ENCODE data around the gene TRIM61. TPM values are rescaled to one million over a fixed set of nuclear protein-coding genes. Genes with fewer than 3 reads are reported as not detected.
"Not testable (repeated sequence)": the region's sequence is repeated elsewhere in the genome, so short reads cannot be mapped to it uniquely, and the experiment has no call there.

Gene TRIM61
- polyA plus RNA-seq, 1 experiment: 1.0 TPM

DNA sequence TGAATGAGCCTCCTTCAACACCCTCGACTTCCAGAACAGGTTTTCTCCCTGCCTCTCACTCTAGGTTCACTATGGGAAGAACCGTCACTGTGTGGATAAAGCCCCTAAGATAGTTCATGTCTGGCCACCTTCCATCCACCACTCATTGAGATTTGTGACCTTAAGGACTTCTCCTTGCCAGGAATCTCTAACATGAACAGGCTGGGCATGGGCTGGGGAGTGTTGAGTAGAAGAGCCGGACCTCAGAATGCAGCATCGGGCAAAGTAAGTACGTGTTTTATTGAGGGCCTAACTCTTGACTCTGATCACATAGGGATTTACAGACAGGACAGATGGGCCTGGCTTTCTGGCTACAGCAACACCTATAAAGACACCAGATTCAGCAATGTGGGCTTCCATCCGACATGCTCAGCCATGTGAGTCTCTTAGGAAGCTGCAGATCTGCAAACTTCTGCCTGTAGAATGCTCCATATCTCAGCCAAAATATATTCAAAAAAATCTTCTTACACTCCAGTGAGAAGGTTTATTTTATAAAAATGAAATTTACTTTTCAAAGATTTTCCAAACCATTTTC lies 28.0 kb upstream of the TRIM61 start:
- ChIA-PET CTCF (no interaction called here), POLR2A (no interaction called here)
- no peak overlapping the region for H3K4me3 ChIP-seq (ENCODE audit: low read depth, low read length)
- no peaks in the 10 kb centered on the region for H3K36me3 ChIP-seq (ENCODE audit: control insufficient read depth, insufficient read depth, low read length)
- DNase-seq (ENCODE audit: low read depth): no peak
- TF ChIP-seq, protein P1, sequence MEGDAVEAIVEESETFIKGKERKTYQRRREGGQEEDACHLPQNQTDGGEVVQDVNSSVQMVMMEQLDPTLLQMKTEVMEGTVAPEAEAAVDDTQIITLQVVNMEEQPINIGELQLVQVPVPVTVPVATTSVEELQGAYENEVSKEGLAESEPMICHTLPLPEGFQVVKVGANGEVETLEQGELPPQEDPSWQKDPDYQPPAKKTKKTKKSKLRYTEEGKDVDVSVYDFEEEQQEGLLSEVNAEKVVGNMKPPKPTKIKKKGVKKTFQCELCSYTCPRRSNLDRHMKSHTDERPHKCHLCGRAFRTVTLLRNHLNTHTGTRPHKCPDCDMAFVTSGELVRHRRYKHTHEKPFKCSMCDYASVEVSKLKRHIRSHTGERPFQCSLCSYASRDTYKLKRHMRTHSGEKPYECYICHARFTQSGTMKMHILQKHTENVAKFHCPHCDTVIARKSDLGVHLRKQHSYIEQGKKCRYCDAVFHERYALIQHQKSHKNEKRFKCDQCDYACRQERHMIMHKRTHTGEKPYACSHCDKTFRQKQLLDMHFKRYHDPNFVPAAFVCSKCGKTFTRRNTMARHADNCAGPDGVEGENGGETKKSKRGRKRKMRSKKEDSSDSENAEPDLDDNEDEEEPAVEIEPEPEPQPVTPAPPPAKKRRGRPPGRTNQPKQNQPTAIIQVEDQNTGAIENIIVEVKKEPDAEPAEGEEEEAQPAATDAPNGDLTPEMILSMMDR (IDR thresholded peaks at IDR 0.05; ENCODE audit: insufficient read depth, low read depth, low read length): no peak
- H3K27me3 ChIP-seq (ENCODE audit: control insufficient read depth, insufficient read depth, low read length): no peaks in the 10 kb centered on the region; the same call in 1 of the 2 replicates

DNA sequence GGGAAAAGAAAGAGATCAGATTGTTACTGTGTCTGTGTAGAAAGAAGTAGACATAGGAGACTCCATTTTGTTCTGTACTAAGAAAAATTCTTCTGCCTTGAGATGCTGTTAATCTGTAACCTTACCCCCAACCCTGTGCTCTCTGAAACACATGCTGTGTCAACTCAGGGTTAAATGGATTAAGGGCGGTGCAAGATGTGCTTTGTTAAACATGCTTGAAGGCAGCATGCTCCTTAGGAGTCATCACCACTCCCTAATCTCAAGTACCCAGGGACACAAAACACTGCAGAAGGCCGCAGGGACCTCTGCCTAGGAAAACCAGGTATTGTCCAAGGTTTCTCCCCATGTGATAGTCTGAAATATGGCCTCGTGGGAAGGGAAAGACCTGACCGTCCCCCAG lies 24.5 kb upstream of the TRIM61 start:
- CTCF ChIA-PET; POLR2A ChIA-PET; H3K4me3 ChIP-seq (ENCODE audit: low read depth, low read length); H3K36me3 ChIP-seq (ENCODE audit: control insufficient read depth, insufficient read depth, low read length); DNase-seq (ENCODE audit: low read depth); H3K27me3 ChIP-seq (ENCODE audit: control insufficient read depth, insufficient read depth, low read length): not testable (repeated sequence)

DNA sequence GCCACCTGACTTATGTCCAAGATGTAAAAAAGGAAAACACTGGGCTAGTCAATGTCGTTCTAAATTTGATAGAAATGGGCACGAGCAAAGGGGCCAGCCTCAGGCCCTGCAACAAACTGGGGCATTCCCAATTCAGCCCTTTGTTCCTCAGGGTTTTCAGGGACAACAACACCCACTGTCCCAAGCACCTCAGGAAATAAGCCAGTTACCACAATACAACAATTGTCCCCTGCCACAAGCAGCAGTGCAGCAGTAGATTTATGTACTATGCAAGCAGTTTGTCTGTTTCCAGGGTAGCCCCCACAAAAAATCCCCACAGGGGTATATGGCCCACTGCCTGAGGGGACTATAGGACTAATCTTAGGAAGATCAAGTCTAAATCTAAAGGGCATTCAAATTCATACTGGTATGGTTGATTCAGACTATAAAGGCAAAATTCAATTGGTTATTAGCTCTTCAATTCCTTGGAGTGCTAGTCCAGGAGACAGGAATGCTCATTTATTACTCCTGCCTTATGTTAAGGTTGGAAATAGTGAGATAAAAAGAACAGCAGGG lies 21.1 kb upstream of the TRIM61 start:
- H3K4me3 ChIP-seq (ENCODE audit: low read depth, low read length); DNase-seq (ENCODE audit: low read depth); H3K27me3 ChIP-seq (ENCODE audit: control insufficient read depth, insufficient read depth, low read length); CTCF ChIA-PET; POLR2A ChIA-PET; H3K36me3 ChIP-seq (ENCODE audit: control insufficient read depth, insufficient read depth, low read length): not testable (repeated sequence)

DNA sequence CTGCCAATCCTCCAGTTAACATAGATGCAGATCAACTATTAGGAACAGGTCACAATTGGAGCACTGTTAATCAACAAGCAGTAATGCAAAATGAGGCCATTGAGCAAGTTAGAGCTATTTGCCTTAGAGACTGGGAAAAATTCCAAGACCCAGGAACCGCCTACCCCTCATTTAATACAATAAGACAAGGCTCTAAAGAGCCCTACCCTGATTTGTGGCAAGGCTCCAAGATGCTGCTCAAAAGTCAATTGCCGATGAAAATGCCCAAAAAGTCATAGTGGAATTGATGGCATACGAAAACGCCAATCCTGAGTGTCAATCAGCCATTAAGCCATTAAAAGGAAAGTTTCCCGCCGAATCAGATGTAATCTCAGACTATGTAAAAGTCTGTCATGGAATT lies 20.5 kb upstream of the TRIM61 start:
- H3K27me3 ChIP-seq (ENCODE audit: control insufficient read depth, insufficient read depth, low read length): no peaks in the 10 kb centered on the region
- no peak for DNase-seq (ENCODE audit: low read depth)
- H3K4me3 ChIP-seq (ENCODE audit: low read depth, low read length): no peak overlapping the region
- ChIA-PET POLR2A (no interaction called here), CTCF (no interaction called here)
- H3K36me3 ChIP-seq (ENCODE audit: control insufficient read depth, insufficient read depth, low read length): no peaks in the 10 kb centered on the region
- TF ChIP-seq, protein P1 (IDR thresholded peaks at IDR 0.05; ENCODE audit: insufficient read depth, low read depth, low read length): no peak

DNA sequence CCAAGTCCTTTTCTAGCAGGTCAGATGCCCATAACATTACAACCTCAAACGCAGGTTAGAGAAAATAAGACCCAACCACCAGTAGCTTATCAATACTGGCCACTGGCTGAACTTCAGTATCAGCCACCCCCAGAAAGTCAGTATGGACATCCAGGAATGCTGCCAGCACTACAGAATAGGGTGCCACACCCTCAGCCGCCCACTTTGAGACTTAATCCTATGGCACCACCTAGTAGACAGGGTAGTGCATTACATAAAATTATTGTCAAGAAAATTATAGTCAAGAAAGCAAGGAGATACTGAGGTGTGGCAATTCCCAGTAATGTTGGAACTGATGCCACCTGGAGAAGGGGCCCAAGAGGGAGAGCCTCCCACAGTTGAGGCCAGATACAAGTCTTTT lies 19.9 kb upstream of the TRIM61 start:
- POLR2A ChIA-PET: no interaction called here
- no peaks in the 10 kb centered on the region for H3K27me3 ChIP-seq (ENCODE audit: control insufficient read depth, insufficient read depth, low read length)
- no peaks in the 10 kb centered on the region for H3K36me3 ChIP-seq (ENCODE audit: control insufficient read depth, insufficient read depth, low read length)
- CTCF ChIA-PET: no interaction called here
- TF ChIP-seq, protein P1 (IDR thresholded peaks at IDR 0.05; ENCODE audit: insufficient read depth, low read depth, low read length): 0 out of 2 replicates have a peak, but pooled peaks have one; percentile 22
- DNase-seq (ENCODE audit: low read depth): no peak
- no peak overlapping the region for H3K4me3 ChIP-seq (ENCODE audit: low read depth, low read length)

DNA sequence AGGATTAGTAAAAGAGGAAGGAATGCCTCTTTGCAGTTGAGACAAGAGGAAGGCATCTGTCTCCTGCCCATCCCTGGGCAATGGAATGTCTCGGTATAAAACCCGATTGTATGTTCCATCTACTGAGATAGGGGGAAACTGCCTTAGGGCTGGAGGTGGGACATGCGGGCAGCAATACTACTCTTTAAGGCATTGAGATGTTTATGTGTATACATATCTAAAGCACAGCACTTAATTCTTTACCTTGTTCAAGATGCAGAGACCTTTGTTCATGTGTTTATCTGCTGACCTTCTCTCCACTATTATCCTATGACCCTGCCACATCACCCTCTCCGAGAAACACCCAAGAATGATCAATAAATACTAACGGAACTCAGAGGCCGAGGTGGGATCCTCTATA lies 18.7 kb upstream of the TRIM61 start:
- H3K4me3 ChIP-seq (ENCODE audit: low read depth, low read length); DNase-seq (ENCODE audit: low read depth); POLR2A ChIA-PET; H3K27me3 ChIP-seq (ENCODE audit: control insufficient read depth, insufficient read depth, low read length); H3K36me3 ChIP-seq (ENCODE audit: control insufficient read depth, insufficient read depth, low read length); CTCF ChIA-PET: not testable (repeated sequence)

DNA sequence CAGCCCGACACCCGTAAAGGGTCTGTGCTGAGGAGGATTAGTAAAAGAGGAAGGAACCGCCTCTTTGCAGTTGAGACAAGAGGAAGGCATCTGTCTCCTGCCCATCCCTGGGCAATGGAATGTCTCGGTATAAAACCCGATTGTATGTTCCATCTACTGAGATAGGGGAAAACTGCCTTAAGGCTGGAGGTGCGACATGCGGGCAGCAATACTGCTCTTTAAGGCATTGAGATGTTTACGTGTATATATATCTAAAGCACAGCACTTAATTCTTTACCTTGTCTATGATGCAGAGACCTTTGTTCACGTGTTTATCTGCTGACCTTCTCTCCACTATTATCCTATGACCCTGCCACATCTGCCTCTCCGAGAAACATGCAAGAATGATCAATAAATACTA lies 13.3 kb upstream of the TRIM61 start:
- POLR2A ChIA-PET; H3K4me3 ChIP-seq (ENCODE audit: low read depth, low read length); DNase-seq (ENCODE audit: low read depth): not testable (repeated sequence)

More for the DNA sequence above, 13.3 kb upstream of the TRIM61 start:
- H3K27me3 ChIP-seq (ENCODE audit: control insufficient read depth, insufficient read depth, low read length); CTCF ChIA-PET; H3K36me3 ChIP-seq (ENCODE audit: control insufficient read depth, insufficient read depth, low read length): not testable (repeated sequence)
